C4-2B (cell line): ENCODE measurements around the gene EVI5L.
A peak's percentile ranks its signal among the peaks of the same experiment; 100 is the strongest.

ENCODE experiments used
- H3K27ac ChIP-seq: fragments of 450-650 bp; 2 replicates; pipeline ENCODE4 v1.5.1; 2017
- CTCF ChIP-seq: fragments of 450-650 bp; conservative IDR thresholded peaks from 2 replicates; pipeline ENCODE4 v1.5.1; 2017; ENCODE audit warnings: mild to moderate bottlenecking
- ZFX ChIP-seq: fragments of 450-650 bp; IDR thresholded peaks from 2 replicates; pipeline ENCODE4 v1.6.1; 2017

EVI5L gene

GRCh38 chr19:7829561-7830271, at the start of gene EVI5L:
Gene EVI5L (plus strand): TSS chr19:7830218. CDS start chr19:7846543, 16,325 bp downstream.
- no peak for TF ChIP-seq CTCF
- TF ChIP-seq ZFX: no peak
- peak within 1 kb of the TSS; percentile 55 for H3K27ac ChIP-seq

- TF ChIP-seq CTCF: no peak
- TF ChIP-seq ZFX: no peak
- no peak overlapping the region for H3K27ac ChIP-seq
These were observed 48.9 kb upstream of the EVI5L start for GRCh38 chr19:7781157-7781556.

- H3K27ac ChIP-seq: no peak overlapping the region
- TF ChIP-seq CTCF: no peak
These were observed 46.0 kb upstream of the EVI5L start for GRCh38 chr19:7783991-7784423.

GRCh38 chr19:7784856-7785255, 45.2 kb upstream of the EVI5L start:
- TF ChIP-seq ZFX (no peak), CTCF (no peak)
- no peak overlapping the region for H3K27ac ChIP-seq

- H3K27ac ChIP-seq: no peak overlapping the region
- TF ChIP-seq CTCF: no peak
- no peak for TF ChIP-seq ZFX
These were observed 42.9 kb upstream of the EVI5L start for GRCh38 chr19:7787141-7787540.

- TF ChIP-seq ZFX (no peak), CTCF (no peak)
These were observed 42.3 kb upstream of the EVI5L start for GRCh38 chr19:7787602-7788177.

GRCh38 chr19:7788178-7788932, 41.7 kb upstream of the EVI5L start:
- no peak for TF ChIP-seq ZFX
- TF ChIP-seq CTCF: no peak
- no peak overlapping the region for H3K27ac ChIP-seq

More at GRCh38 chr19:7787602-7788177, 42.3 kb upstream of the EVI5L start:
- H3K27ac ChIP-seq: no peak overlapping the region
